HG03354 (cell line): ENCODE data around the gene CMPK2.

Source experiments
- ATAC-seq: cut with Tn5 transposase; IDR thresholded peaks from one replicate; pipeline ENCODE4 v1.9.1; 2021; ENCODE audit warnings: mild to moderate bottlenecking; ENCODE audit not compliant: unreplicated experiment, poor library complexity, severe bottlenecking

The CMPK2 gene

DNA sequence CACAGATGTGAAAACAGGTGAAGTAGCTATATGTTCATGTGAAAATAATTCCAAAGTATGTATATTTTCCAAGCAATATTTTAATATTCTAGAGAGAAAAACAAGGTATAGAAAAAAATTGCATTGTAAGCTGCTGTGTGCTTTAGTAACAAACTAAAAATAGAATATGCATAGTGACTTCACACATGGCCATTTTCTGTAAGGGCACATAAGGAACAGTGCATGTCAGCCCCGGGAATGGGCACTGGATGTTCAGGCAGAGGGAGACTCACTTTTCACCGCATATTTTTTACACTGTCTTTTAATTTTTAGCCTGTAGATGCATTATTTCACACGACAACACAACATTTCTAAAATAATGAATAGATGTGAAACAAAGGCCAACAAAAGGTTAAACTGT, 46.0 kb downstream of the CMPK2 start:
- ATAC-seq = no peak

DNA sequence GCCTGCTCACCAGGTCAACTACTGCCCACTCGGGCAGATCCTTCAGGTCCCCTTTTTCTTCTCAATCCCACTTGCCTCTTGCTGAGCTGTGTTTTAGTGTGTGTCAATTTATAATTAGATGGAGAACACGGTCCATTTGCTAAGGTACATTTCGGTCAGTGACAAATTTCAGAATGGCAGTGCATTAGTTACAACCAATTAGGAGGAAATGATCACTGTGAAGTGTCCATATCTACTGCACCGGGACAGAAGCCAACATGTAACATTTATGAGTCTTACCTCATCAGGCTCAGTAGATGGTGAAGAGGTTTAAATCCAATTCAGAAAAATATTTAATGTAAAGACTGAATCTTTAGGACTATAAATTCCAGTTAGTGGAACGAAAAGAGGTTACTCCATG, 47.7 kb downstream of the CMPK2 start:
- ATAC-seq = no peak

DNA sequence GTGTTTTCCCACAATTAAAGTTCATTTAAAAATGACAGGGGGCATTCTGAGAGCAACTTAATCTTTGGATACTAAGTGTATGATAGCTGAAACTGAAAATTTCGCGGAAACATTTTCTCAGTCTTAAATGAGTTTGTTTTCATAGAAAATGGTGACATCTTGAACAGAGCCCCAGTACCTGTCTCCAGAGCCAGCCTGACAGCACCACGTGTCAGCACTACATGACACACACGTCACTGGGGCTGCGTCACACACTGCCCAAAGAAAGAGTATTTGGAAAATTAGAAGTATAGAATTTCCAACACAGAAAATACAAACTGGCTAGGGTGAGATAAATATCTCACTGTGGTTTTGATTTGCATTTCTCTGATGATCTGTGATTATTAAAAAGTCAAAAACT, 50.8 kb downstream of the CMPK2 start:
- no peak for ATAC-seq

DNA sequence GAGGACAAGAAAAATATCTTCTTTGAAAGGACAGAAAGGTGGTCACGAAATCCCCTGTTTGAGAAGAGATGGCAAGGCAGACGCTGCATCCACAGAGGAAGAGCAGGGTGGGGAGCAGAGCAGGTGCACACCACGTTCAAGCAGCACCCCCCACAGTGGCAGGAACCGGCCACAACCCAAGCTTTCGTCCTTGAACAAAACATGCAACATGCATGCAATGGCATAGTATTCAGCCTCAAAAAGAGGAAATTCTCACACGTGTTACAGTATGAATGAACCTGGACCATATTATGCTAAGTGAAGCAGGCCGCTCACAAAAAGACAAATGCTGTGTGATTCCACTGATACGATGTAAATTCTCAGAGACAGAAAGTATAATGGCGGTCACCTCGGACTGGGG, 51.4 kb downstream of the CMPK2 start:
- ATAC-seq = no peak

DNA sequence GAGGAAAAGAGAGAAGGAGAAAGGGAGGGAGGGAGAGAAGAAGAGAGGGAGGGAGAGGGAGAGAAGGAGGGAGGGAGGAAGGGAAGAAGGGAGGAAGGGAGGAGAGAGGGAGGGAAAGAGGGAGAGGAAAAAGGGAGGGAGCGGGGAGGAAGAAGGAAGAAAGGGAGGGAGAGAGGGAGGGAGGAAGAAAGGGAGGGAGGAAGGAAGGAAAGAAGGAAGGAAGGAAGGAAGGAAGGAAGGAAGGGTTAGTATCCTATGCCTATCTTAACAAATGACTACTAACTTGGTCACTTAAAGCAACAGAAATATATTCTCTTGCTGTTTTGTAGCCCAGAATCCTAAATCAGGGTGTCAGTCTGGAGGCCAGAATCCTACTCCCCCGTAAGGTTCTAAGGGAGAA, 52.1 kb downstream of the CMPK2 start:
- ATAC-seq = no peak

DNA sequence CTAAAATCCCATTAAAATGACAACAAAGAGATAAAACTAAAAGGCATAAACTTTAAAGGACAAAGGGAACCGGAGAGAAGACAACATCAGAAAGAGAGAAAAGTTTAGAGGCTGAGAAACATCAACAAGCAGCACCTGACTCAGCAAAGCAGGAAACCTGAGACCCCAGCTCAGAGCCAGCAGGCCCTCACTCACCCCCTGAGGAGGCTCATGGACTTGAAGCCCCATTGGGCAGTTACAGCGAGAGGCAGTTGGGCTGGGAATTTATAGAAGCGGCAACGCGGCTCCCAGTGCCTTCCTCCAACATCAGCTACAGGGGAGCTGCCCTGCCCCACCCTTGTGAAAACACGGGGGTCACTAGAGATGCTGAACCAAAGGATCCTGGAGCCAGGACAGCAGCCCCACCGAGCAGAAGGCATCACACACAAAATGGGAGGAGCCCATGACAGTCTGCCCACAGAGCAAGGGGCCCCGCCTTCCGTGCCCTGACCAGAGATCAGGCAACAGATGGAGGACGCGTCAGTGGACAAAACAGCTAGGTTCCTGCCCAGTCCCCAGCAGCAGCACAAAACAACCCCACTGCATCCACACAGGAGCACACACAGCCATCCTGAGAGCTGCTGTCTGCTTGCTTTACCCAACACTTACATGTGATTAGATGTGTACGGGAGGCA, 52.7 kb downstream of the CMPK2 start:
- ATAC-seq = no peak

DNA sequence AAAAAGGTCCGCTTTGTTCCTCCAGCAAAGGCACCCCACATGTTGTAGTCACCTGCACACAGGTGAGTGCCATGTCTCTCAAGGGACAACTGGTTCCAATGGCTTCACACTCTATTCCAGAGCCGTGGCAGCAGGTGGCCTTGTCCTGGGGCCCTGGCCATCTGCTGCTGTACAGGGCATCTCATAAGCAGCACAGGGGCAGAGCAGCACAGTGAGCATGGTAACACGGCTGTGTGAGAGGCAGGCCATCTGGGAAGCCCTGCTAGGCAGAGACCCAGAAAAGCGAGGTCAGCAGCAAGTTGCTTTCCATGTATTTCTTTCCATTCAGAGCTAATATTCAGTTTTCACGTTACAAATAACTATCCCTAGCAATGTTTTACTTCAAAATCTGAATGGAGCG, 54.7 kb downstream of the CMPK2 start:
- no peak for ATAC-seq

DNA sequence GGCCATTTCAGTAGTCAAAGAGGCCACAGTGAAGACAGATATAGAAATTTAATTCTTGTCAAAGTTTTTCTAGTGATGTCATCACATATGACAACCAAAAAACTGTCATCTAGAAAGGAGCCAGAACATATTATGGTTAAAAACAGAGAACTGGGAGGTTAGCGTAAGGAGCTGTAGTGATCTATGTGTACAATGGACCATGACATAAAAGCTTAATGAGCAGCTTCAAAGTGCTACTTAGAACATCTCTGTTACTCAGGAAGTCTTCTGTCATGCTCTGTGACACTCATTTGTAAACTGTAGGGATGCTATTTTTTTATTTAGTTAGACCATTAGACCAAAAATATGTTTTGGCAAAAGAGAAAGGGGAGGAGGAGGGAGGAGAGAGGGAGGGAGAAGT, 57.3 kb downstream of the CMPK2 start:
- ATAC-seq = no peak

DNA sequence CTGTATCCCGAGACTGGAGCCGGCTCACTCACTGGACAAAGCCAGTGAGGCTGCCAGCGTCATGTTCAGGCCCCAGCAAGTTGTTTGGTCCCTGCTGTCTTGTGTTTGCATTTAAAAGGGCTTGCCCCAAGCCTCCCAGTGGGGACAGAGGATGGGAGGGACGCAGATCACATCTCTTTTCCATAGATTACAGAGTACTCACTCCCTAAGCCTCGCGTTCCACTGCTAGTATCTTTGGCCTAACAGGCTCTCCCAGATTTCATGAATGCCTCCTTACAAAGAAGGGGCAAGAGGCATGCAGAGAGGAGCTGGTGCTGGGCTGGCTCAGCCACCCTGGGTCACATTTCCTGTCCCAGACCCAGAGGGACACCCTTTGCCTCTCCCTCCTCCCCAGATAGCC, 59.1 kb downstream of the CMPK2 start:
- no peak for ATAC-seq

DNA sequence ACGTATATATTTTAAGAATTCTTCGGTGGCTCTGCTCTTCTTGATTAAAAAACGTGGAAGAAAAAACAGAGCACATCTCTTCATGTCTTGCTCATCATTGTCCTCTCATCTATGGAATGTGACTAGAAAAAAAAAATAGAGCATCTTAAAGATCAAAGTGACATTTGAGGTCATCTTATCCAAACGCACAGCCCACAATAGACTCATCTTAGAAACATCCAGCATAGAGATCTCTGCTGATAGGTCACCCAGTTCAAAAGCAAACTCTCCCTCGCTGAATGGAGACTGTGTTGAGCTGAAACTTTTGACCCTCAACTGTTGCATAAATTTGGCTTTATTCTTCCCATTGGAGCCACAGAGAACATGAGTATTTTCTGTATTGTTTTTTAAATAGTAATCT, 65.2 kb downstream of the CMPK2 start:
- no peak for ATAC-seq
